Choroid plexus epithelial cell (primary cell): Measurements from ENCODE around the gene NPVF.

Experiments
- DNase-seq: peaks from one replicate; pipeline ENCODE4 v3.0.0-alpha.2; 2010; ENCODE audit warnings: low read depth
- H3K4me3 ChIP-seq: 2 replicates; pipeline ENCODE4 v1.5.1; 2011; ENCODE audit warnings: low read depth, mild to moderate bottlenecking, control low read depth, low read length, moderate library complexity
- TF ChIP-seq, protein P1 (sequence below): conservative IDR thresholded peaks from 2 replicates; pipeline ENCODE4 v1.5.1; 2011; ENCODE audit warnings: low read depth, mild to moderate bottlenecking, control low read depth, inconsistent platforms, low read length, moderate library complexity

NPVF gene, protein sequence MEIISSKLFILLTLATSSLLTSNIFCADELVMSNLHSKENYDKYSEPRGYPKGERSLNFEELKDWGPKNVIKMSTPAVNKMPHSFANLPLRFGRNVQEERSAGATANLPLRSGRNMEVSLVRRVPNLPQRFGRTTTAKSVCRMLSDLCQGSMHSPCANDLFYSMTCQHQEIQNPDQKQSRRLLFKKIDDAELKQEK

DNA sequence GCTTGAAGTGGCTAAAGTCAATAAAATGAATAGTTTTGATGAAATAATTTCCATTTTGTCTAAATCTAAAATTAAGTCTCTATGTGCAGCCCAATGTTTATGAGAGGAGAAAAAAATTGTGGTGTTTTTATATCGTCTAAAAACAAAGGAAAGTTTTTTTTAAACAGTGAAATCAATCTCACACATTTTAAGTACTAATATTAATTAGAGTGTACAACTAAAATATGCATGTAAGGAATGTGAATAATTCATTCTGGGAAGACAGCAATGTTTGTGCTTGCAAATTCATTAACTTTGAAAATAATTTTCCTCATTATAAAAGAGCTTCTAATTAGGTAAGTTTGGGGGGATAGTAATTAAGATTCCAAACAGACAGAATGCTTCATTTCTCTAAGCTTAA, at the start of gene NPVF:
Gene NPVF, minus strand, starts transcription at position 101 of the 400 bp plus-strand sequence. Its CDS starts 47 bp downstream, at position 54.
- TF ChIP-seq, protein P1, sequence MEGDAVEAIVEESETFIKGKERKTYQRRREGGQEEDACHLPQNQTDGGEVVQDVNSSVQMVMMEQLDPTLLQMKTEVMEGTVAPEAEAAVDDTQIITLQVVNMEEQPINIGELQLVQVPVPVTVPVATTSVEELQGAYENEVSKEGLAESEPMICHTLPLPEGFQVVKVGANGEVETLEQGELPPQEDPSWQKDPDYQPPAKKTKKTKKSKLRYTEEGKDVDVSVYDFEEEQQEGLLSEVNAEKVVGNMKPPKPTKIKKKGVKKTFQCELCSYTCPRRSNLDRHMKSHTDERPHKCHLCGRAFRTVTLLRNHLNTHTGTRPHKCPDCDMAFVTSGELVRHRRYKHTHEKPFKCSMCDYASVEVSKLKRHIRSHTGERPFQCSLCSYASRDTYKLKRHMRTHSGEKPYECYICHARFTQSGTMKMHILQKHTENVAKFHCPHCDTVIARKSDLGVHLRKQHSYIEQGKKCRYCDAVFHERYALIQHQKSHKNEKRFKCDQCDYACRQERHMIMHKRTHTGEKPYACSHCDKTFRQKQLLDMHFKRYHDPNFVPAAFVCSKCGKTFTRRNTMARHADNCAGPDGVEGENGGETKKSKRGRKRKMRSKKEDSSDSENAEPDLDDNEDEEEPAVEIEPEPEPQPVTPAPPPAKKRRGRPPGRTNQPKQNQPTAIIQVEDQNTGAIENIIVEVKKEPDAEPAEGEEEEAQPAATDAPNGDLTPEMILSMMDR = no peak
- DNase-seq = no peak
- H3K4me3 ChIP-seq = no peak within 1 kb of the TSS

DNA sequence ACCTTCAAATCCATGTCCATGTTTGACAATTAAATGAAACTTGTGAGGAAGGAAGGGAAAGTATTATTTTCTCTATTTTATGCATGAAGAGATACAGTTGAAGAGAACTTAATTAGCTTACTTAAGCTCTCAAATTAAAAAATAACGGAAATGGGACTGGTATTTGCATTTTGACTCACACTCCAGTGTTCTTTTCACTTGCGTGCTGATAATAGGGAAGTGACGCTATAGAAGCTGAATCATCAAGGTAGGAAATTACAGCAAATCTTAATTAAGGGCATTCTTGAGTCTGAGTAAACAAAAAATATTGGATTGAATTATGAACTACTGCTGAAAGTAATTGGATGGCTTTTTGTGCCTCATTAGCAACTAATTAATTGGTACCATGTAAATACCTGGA, 44.0 kb upstream of the NPVF start:
- no peak overlapping the region for H3K4me3 ChIP-seq
- TF ChIP-seq, protein P1 = no peak
- no peak for DNase-seq

DNA sequence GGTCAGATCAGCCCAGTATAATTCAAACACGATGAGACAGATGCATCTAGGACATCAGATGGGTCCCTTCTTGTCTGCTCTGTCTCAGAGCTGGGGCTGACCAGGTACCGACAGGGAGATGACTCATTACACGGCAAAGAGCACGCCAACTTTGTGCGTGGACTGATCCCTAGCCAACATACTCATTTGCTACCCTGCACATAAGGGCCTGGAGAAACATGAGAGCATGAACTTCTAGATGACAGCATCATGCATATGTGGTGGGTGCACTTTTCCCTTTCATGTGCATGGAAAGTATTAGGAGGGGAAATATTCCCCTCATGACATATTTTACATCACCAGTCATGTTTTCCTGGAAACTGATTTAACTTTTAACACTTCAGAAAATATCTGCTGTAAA, 35.1 kb upstream of the NPVF start:
- TF ChIP-seq, protein P1 = no peak
- no peak for DNase-seq
- H3K4me3 ChIP-seq = no peak overlapping the region

DNA sequence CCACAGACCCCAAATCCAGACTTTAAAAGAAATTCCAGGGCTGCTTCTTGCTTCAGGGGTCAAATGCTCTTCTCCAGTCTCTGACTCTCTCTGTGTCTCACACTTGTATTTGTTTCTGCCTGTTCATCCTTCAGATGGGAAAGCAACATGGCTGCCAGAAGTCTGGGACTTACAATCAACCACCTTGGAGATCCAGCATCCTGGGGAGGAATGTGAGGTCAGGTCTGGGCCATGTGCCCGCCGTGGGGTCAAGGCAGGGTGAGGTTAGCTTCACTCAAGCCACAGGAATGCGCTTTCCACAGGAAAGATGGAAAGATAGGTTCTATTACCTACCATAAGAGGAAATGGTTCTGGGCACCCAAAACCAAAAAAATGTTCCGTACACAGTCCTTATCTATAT, 34.3 kb upstream of the NPVF start:
- TF ChIP-seq, protein P1 = no peak
- DNase-seq = peak; percentile 35
- H3K4me3 ChIP-seq = no peak overlapping the region

DNA sequence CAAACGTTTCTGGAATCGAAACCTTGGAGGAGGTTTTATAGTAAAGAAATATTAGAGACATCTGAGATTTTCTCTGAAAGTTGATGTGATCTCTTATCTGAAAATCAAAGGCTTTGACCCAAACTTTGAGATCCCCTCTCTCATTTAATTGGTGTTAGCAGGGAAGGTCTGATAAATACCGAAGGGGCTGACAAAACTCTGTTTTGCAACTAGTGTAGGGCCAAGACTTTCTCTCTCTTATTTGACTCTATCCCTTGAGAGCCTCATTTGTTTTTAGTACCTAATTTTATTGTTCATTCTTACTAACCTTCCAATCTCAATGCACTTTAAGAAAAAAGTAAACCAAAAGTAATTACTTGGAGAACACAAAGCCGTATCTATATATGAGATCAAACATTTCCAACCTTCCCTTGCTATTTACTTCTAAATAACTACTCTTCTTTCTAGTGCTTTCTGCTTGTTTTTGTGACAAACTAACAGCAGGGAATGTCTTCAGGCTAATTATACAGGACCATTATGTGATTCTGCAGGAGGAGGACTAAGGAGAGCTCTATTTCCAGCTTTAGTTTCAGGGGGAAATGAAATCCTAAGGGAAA, 33.4 kb upstream of the NPVF start:
- peak; percentile 3 for DNase-seq
- no peak overlapping the region for H3K4me3 ChIP-seq
- TF ChIP-seq, protein P1 = no peak

DNA sequence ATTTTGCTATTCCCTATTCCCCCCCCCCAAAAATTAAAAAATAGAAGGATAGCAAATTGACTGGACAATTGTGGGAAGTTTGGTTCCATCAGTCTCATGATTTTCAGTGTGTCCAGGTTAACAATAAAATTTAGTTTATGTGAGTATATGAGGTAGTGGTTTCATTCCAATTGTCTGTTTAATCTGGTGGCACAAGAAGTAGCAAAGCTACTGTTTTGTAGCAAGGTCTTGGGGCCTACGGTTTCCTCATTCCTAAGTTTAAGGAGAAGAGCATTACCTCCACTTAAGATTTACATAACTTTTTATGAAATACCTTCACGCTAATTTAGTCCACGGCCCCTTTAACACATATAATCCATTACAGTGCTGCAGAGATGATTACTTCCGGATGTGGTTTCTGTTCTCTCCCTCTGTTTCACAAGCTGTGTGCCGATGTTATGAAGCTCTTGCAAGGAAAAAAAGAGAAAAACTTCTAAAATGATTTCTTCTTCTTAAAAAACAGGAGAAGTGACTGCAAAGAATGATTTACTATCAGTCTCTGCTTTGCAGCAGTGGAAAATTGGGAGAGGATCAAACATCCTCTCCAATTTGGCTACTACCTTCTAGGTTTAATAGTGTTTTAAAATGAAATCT, 32.7 kb upstream of the NPVF start:
- peak overlapping the region; percentile 34 for H3K4me3 ChIP-seq
- peak; percentile 78 for DNase-seq

More for the DNA sequence above, 32.7 kb upstream of the NPVF start:
- TF ChIP-seq, protein P1 = no peak
